ENCODE measurements around the gene JAK1. TPM values are rescaled to one million over a fixed set of nuclear protein-coding genes. Genes with fewer than 3 reads are reported as not detected.
A peak's percentile ranks its signal among the peaks of the same experiment; 100 is the strongest.
"Not testable (repeated sequence)": the region's sequence is repeated elsewhere in the genome, so short reads cannot be mapped to it uniquely, and the experiment has no call there.

JAK1 gene
- total RNA-seq, 1 donor from 2014 or later = 110 TPM

DNA sequence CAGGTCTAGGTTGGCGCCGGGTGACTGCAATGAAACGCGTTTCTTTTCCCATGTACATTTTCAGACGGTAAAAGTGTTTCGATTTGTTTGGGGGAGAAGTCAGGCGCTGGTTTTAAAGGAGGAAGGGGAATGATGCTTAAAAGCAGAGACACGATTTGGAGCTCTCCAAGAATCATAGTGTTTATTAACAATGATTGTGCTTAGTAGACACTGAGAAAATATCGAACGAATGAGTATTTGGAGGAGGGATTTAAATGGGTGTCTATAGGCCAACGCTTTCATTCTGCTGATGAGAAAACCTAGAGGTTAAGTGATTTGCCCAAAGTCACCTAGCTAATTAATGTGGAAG, 36.9 kb upstream of the JAK1 start:
- no peak for DNase-seq (ENCODE audit: low read depth)
- TF ChIP-seq, protein P1, sequence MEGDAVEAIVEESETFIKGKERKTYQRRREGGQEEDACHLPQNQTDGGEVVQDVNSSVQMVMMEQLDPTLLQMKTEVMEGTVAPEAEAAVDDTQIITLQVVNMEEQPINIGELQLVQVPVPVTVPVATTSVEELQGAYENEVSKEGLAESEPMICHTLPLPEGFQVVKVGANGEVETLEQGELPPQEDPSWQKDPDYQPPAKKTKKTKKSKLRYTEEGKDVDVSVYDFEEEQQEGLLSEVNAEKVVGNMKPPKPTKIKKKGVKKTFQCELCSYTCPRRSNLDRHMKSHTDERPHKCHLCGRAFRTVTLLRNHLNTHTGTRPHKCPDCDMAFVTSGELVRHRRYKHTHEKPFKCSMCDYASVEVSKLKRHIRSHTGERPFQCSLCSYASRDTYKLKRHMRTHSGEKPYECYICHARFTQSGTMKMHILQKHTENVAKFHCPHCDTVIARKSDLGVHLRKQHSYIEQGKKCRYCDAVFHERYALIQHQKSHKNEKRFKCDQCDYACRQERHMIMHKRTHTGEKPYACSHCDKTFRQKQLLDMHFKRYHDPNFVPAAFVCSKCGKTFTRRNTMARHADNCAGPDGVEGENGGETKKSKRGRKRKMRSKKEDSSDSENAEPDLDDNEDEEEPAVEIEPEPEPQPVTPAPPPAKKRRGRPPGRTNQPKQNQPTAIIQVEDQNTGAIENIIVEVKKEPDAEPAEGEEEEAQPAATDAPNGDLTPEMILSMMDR (conservative IDR thresholded peaks at IDR 0.05; ENCODE audit: low read depth, low read length) = no peak
- H3K4me3 ChIP-seq (ENCODE audit: low read depth, low read length) = peak overlapping the region; percentile 68

DNA sequence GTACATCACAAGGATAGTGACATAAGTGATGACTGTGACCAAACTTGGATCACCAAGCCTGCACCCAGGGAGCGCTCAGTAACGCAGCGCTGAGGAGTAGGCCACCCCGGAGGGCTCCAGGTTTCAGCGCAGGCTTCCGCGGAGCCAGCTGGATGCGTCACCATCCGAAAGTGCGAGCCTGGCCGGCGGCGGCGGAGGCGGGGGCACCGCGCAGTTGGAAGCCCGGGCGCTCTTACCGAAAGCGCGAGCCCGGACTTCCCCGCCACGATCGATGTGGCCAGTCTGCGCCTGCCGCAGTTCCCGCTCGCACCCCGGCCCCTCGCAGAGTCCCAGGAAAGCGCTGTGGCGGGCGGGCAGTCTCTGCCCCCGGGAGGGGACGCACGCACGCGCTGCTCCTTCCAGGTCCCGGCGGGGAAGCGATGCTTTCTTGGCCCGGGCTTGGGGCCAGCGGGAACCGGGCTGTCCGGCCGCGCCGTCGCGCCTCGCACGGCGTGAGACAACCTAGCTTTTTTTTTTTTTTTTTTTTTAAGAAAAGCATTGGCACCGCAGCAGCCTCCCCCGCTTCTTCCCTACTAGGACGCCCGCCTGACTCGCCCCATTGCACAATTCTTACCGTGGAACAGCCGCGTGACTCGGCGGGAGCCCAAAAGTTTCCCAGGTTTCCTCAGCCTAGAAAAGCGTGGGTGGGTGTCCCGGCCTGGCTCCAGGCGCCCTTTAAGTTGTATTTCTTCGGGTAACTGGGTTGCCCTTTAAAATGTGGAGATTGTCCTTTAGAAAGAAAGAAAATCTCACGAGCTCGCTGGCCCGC, 36.4 kb upstream of the JAK1 start:
- peak overlapping the region; percentile 68 for H3K4me3 ChIP-seq (ENCODE audit: low read depth, low read length)
- DNase-seq (ENCODE audit: low read depth) = no peak
- TF ChIP-seq, protein P1 (conservative IDR thresholded peaks at IDR 0.05; ENCODE audit: low read depth, low read length) = no peak

DNA sequence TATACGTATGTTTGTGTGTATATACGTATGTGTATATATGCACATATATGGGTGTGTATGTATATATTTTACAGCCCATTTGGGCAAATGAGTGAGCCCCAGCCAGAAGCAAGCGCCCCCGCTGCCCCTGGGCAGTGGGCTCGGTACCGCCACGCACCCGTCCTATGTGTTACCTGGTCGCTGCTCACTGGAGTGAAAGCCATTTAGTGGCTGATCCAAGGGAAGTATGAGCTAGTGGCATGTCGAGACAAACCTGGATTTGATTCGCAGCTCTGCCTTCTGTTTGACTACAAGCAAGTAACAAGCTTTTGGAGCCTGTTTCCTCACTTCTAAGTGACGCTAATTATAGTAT, 35.8 kb upstream of the JAK1 start:
- no peak for DNase-seq (ENCODE audit: low read depth)
- TF ChIP-seq, protein P1 (conservative IDR thresholded peaks at IDR 0.05; ENCODE audit: low read depth, low read length) = no peak
- peak overlapping the region; percentile 68 for H3K4me3 ChIP-seq (ENCODE audit: low read depth, low read length)

DNA sequence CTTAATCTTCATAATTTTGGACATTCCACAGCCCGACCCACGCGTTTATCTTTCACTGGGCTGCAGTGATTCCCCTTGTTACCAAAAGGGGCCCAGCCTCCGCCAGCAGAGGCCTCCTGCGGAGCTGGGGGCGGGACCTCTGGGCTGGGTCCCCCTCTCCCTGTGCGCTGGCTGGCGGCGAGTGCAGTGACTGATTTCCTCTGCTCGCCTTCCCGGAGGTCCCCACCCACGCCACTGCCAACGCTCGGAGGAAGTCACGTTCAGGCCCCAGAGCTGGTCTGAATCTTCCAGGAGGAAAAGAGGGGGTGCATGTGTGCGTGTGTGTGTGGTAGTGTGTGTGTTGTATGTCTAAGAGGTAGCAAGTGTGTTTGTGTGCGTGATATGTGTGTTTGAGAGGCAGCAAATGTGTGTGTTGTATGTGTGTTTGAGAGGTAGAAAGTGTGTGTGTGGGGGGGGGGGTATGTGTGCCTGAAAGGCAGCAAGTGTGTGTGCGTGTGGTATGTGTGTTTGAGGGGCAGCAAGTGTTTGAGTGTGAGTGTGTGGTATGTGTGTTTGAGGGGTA, 35.0 kb upstream of the JAK1 start:
- no peak for DNase-seq (ENCODE audit: low read depth)
- no peak overlapping the region for H3K4me3 ChIP-seq (ENCODE audit: low read depth, low read length)
- TF ChIP-seq, protein P1 (conservative IDR thresholded peaks at IDR 0.05; ENCODE audit: low read depth, low read length) = no peak

DNA sequence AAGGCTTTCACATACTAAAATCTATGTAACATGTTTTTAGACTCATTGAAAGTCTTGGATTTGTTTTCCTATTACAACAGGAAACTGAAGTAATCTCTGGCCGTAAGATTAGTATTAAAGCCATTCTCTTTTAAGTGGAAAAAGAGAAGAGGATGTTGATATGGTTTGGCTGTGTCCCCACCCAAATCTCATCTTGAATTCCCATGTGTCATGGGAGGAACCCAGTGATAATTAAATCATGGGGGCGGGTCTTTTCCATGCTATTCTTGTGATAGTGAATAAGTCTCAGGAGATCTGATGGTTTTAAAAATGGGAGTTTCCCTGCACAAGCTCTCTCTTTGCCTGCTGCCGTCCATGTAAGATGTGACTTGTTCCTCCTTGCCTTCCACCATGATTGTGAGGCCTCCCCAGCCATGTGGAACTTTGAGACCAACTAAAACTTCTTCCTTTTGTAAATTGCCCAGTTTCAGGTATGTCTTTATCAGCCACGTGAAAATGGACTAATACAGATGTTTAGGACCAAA, 32.1 kb upstream of the JAK1 start:
- not testable (repeated sequence) for H3K4me3 ChIP-seq (ENCODE audit: low read depth, low read length); DNase-seq (ENCODE audit: low read depth)

DNA sequence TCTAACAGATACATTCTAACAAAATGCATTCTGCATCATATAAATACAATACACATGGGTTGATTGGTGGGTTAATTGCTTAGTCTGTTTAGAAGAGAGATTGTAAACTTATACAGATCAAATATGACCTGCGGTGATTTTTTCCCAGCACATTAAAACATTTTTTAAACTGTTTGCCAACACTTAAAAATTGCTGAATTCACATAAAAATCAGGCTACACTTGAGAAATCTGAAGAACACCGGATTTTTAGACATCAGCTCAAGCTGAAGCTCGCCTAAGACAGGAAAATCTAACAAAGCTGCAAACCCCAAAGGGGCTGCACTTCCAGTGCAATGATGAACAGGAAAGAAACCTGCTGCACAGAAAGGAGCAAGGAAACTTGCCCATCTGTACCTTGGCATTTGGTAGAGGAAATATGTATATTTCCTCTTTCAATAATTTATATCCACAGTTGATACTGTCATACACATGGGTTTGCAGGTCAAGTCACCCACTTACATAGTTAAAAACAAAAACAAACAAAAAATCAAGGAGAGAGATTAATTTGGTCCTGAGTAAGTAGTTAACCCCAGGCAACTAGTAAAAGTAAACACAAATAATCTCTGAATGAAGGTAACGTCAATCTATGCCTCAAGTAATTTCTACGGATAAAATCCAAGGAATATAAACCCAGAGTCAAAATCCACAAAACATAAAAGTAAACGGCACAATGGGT, 30.4 kb upstream of the JAK1 start:
- H3K4me3 ChIP-seq (ENCODE audit: low read depth, low read length) = no peak overlapping the region
- TF ChIP-seq, protein P1 (conservative IDR thresholded peaks at IDR 0.05; ENCODE audit: low read depth, low read length) = no peak

DNA sequence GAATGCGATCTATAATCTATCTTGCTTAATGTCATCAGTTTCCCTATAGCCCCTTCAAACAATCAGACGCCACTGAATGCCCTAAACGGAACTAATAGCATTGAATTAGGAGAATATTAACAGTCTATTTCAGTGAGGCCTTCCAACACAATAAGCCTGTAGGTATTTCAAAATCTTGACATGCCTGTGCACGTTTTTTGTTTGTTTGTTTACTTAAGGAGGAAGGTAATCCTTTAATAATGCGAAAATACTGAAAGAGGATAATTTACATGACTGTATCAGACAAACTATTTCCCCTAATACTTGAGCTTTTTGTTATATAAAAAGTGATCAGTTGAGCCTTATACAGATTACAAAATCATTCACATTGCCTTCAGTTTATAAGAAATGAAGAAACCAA, 29.0 kb upstream of the JAK1 start:
- TF ChIP-seq, protein P1 (conservative IDR thresholded peaks at IDR 0.05; ENCODE audit: low read depth, low read length) = no peak
- no peak overlapping the region for H3K4me3 ChIP-seq (ENCODE audit: low read depth, low read length)
- DNase-seq (ENCODE audit: low read depth) = no peak

More for the DNA sequence above, 30.4 kb upstream of the JAK1 start:
- DNase-seq (ENCODE audit: low read depth) = no peak

All from epithelial cell of proximal tubule (primary cell).